ENCODE measurements around the gene AGK.

GRCh38 chr7:141511676-141512396, 39.4 kb upstream of the AGK start:
- TF ChIP-seq CTCF (IDR thresholded peaks at IDR 0.05), result no peak
- TF ChIP-seq POLR2A (IDR thresholded peaks at IDR 0.05), result no peak
- no peak for TF ChIP-seq POLR2AphosphoS5 (IDR thresholded peaks at IDR 0.05)

Data from breast epithelium (tissue), 3 donors.